Lower leg skin (tissue), 3 donors: ENCODE results near the gene HEMGN.

Source experiments
- POLR2A ChIP-seq, 2 donors: fragments of 450-650 bp; IDR thresholded peaks; one replicate each; pipeline ENCODE4 v1.6.1; 2016 to 2017; ENCODE audit warnings: antibody characterized with exemption in 2 of 2, mild to moderate bottlenecking in 1 of 2, moderate library complexity in 1 of 2
- TF ChIP-seq, protein P1 (sequence below), 3 donors: fragments of 450-650 bp; IDR thresholded peaks; one replicate each; pipeline ENCODE4 v1.5.1; 2016; ENCODE audit warnings: antibody characterized with exemption in 3 of 3, mild to moderate bottlenecking in 3 of 3, moderate library complexity in 2 of 3

DNA sequence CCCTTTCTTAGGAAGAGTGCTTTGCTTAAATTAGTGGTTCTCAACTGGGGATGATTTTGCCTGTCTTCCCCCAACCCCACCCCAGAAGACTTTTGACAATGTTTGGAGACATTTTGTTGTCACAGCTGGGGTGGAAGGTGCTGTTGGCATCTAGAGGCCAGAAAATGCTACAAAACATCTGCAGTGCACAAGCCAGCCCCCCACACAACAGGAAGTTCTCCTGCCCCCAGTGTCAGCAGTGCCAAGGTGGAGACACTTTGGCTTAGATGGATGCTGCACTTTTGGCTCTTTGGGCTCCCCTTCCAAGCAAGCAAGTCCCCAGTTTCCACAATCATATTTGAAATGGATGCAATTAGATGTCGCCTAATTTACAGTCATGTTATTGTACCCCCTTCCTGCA lies 2.7 kb downstream of the HEMGN start:
- TF ChIP-seq, protein P1, sequence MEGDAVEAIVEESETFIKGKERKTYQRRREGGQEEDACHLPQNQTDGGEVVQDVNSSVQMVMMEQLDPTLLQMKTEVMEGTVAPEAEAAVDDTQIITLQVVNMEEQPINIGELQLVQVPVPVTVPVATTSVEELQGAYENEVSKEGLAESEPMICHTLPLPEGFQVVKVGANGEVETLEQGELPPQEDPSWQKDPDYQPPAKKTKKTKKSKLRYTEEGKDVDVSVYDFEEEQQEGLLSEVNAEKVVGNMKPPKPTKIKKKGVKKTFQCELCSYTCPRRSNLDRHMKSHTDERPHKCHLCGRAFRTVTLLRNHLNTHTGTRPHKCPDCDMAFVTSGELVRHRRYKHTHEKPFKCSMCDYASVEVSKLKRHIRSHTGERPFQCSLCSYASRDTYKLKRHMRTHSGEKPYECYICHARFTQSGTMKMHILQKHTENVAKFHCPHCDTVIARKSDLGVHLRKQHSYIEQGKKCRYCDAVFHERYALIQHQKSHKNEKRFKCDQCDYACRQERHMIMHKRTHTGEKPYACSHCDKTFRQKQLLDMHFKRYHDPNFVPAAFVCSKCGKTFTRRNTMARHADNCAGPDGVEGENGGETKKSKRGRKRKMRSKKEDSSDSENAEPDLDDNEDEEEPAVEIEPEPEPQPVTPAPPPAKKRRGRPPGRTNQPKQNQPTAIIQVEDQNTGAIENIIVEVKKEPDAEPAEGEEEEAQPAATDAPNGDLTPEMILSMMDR (IDR thresholded peaks at IDR 0.05): no peak
- TF ChIP-seq POLR2A (IDR thresholded peaks at IDR 0.05): no peak
